Vagina (tissue), 2 donors: Measurements from ENCODE around the gene LTO1. TPM values are rescaled to one million over a fixed set of nuclear protein-coding genes. Genes with fewer than 3 reads are reported as not detected.

Experiments used
- DNase-seq, 2 donors: peaks; one replicate each; pipeline ENCODE4 v3.0.0-alpha.2; 2017; ENCODE audit errors: extremely low spot score in 2 of 2
- H3K27ac ChIP-seq: fragments of 200-600 bp; sonication (generic); one replicate; pipeline ENCODE4 v1.5.1; 2019
- H3K27me3 ChIP-seq: fragments of 200-600 bp; sonication (generic); one replicate; pipeline ENCODE4 v1.5.1; 2019
- H3K36me3 ChIP-seq, 2 donors: fragments of 200-600 bp; sonication (generic); one replicate each; pipeline ENCODE4 v1.5.1; 2017 to 2019
- H3K4me1 ChIP-seq: fragments of 200-600 bp; sonication (generic); one replicate; pipeline ENCODE4 v1.5.1; 2019
- H3K4me3 ChIP-seq, 2 donors: fragments of 200-600 bp; sonication (generic); 1 replicate in 1 of 2; 2 replicates in 1 of 2; pipeline ENCODE4 v1.5.1; 2016 to 2019
- H3K9me3 ChIP-seq: fragments of 200-600 bp; sonication (generic); one replicate; pipeline ENCODE4 v1.5.1; 2019
- POLR2A ChIP-seq, 2 donors: fragments of 450-650 bp; IDR thresholded peaks; one replicate each; pipeline ENCODE4 v1.6.1; 2017; ENCODE audit warnings: antibody characterized with exemption in 2 of 2, mild to moderate bottlenecking in 2 of 2, moderate library complexity in 2 of 2
- POLR2AphosphoS5 ChIP-seq, 2 donors: sonication (generic); formaldehyde crosslinking; IDR thresholded peaks; one replicate each; pipeline ENCODE4 v1.9.0; 2017; ENCODE audit warnings: antibody characterized with exemption in 2 of 2, mild to moderate bottlenecking in 2 of 2, low read depth in 1 of 2; ENCODE audit not compliant: insufficient read depth in 1 of 2
- intact Hi-C: fragments of 100-400 bp; cut with DNase I; formaldehyde crosslinking; loops from one replicate; pipeline ENCODE4 v1.15.1; 2023
- total RNA-seq: library from RNA; depleted of rRNA; stranded (reverse); fragments of >200 nt; gene quantifications from one replicate; pipeline ENCODE4 v1.2.3, GENCODE V29; 2016
- TF ChIP-seq, protein P1 (sequence below), 3 experiments: fragments of 450-650 bp in 2 of 3; fragments of 200-600 bp in 1 of 3; sonication (generic) in 1 of 3; IDR thresholded peaks; one replicate each; pipeline ENCODE4 v1.5.1; 2017 to 2019; ENCODE audit warnings: antibody characterized with exemption in 3 of 3, mild to moderate bottlenecking in 2 of 3, moderate library complexity in 2 of 3

LTO1 gene
- total RNA-seq, 1 donor from 2014 or later, result 15.7 TPM

DNA sequence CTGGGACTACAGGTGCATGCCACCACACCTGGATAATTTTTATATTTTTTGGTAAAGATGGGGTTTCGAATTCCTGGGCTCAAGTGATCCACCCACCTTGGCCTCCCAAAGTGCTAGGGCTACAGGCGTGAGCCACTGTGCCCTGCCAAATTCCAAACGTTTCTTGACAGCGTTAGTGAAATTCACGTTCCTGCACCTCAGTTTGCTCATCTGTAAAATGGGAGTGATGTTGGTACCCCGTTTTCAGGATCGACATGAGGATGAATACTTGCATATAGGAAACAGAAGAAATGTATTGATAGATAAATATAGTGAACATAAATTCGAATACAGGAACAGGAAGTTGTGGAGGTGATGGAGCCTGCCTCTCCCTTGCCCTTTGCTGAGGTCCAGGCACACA is 10.2 kb upstream of the LTO1 start:
- TF ChIP-seq, protein P1, sequence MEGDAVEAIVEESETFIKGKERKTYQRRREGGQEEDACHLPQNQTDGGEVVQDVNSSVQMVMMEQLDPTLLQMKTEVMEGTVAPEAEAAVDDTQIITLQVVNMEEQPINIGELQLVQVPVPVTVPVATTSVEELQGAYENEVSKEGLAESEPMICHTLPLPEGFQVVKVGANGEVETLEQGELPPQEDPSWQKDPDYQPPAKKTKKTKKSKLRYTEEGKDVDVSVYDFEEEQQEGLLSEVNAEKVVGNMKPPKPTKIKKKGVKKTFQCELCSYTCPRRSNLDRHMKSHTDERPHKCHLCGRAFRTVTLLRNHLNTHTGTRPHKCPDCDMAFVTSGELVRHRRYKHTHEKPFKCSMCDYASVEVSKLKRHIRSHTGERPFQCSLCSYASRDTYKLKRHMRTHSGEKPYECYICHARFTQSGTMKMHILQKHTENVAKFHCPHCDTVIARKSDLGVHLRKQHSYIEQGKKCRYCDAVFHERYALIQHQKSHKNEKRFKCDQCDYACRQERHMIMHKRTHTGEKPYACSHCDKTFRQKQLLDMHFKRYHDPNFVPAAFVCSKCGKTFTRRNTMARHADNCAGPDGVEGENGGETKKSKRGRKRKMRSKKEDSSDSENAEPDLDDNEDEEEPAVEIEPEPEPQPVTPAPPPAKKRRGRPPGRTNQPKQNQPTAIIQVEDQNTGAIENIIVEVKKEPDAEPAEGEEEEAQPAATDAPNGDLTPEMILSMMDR (IDR thresholded peaks at IDR 0.05), result no peak
- TF ChIP-seq POLR2AphosphoS5 (IDR thresholded peaks at IDR 0.05; ENCODE audit: insufficient read depth in 1 of 2, low read depth in 1 of 2) (no peak), POLR2A (IDR thresholded peaks at IDR 0.05) (no peak)
- Histone ChIP-seq H3K27ac (no peak overlapping the region), H3K36me3 (no peaks in the 10 kb centered on the region), H3K4me1 (peaks cover 7% of the 10 kb centered on the region), H3K4me3 (no peak overlapping the region), H3K9me3 (no peaks in the 10 kb centered on the region), H3K27me3 (no peaks in the 10 kb centered on the region)
- intact Hi-C loops, result loop anchor here (5.0 kb wide), 1 partner anchor 507 kb away; no protein-coding TSS in a partner anchor
- DNase-seq, result no peak

DNA sequence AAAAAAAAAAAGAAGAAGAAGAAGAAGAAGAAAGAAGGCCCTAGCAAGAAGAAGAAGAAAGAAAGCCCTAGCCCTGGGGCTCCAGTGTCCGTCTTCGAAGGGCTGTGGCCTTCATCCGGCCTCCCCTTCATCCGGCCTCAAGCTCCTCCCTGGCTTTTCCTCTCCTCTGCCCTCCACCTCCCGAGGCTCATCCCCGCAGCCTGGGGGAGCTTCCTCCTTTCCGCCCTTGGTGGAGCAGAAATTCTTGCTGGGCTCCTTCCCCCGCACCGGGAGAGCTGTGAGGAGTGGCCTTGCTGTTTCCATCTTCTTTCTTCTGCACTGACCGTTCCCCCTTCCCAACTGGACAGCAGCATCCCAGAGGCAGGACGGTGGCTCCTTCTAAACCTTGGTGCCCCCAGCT is 9.5 kb upstream of the LTO1 start:
- TF ChIP-seq, protein P1 (IDR thresholded peaks at IDR 0.05), result no peak
- TF ChIP-seq POLR2A (IDR thresholded peaks at IDR 0.05) (no peak), POLR2AphosphoS5 (IDR thresholded peaks at IDR 0.05; ENCODE audit: insufficient read depth in 1 of 2, low read depth in 1 of 2) (no peak)

DNA sequence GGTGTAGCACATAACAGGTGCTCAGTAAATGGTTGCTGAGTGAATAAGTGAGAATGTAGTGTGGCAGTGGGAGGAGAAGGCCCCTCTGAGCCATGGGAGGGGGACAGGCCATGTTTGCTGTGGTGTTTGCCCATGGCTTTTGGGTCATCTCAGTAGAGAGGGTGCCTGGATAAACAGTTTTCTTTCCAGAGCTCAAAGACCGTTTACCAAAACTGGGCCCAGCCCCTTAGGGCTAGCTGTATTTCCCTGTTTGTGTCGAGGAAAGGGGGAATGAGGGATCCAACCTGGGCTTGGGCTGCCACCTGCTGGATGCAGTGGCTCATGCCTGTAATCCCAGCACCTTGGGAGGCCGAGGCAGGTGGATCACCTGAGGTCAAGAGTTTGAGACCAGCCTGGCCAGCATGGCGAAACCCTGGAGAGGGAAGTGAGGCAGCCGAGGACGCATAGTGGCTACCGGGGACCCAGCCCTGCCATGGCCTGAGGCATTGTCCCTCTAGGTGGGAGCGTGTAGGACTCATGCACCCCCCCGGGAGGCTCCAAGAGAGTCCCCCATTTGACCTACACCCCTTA is 8.7 kb upstream of the LTO1 start:
- DNase-seq, result no peak
- Histone ChIP-seq H3K4me1 (peaks cover 7% of the 10 kb centered on the region), H3K27ac (no peak overlapping the region), H3K27me3 (no peaks in the 10 kb centered on the region), H3K36me3 (no peaks in the 10 kb centered on the region), H3K9me3 (no peaks in the 10 kb centered on the region), H3K4me3 (no peak overlapping the region)
- intact Hi-C loops, result no loop called here
- TF ChIP-seq POLR2AphosphoS5 (IDR thresholded peaks at IDR 0.05; ENCODE audit: insufficient read depth in 1 of 2, low read depth in 1 of 2), result no peak
- no peak for TF ChIP-seq POLR2A (IDR thresholded peaks at IDR 0.05)
- TF ChIP-seq, protein P1 (IDR thresholded peaks at IDR 0.05), result no peak

More for the DNA sequence above, 9.5 kb upstream of the LTO1 start:
- no peak overlapping the region for H3K27ac ChIP-seq
- no peak for DNase-seq
- no peak overlapping the region for H3K4me3 ChIP-seq
- H3K9me3 ChIP-seq, result no peaks in the 10 kb centered on the region
- no peaks in the 10 kb centered on the region for H3K27me3 ChIP-seq
- intact Hi-C loops, result loop anchor here (5.0 kb wide), 1 partner anchor 508 kb away; no protein-coding TSS in a partner anchor
- H3K4me1 ChIP-seq, result peaks cover 7% of the 10 kb centered on the region
- no peaks in the 10 kb centered on the region for H3K36me3 ChIP-seq

DNA sequence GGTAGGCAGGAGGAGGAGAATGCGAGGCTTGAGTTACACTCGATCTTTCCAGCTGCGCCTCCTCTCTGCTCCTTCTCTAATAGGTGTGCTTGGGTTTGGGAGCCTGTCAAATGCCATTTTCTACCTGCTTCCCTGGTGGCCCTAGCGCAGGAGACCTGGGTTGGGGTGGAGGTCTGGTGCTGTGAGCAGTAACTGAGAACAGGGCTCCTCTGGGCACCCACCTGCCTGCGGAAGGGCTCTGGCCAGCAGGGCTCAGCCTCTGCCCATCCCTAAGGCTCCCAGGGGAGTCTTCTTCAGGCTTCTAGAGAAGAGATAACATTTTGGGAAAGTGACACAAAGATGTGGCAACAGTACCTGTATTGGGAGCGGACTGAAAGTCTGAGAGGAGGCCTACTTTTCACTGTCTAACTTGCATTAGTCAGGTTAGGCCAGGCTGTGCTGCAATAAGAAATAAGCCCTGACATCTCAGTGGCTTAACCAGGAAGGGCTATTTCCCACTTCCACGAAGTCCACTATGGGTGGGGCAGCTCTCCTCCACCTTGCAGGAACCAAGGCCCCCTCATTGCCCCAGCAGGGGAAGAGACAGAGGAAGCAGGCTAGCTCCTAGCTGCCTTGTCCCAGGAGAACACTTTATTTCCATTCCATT is 7.7 kb upstream of the LTO1 start:
- no peak overlapping the region for H3K4me3 ChIP-seq
- no peak for TF ChIP-seq POLR2A (IDR thresholded peaks at IDR 0.05)

DNA sequence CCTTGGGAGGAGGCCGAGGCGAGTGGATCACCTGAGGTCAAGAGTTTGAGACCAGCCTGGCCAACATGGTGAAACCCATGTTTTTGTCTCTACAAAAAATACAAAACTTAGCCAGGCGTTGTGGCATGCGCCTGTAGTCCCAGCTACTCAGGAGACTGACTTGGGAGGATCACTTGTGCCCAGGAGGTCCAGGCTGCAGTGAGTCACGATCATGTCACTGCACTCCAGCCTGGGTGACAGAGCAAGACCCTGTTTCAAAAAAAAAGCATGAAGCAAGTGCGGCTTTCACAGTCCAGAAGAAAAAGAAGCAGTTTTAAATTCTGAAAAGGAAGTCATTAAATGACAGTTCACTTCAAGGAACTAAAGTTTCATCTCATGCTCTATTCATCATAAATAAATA is 7.1 kb upstream of the LTO1 start:
- Histone ChIP-seq H3K36me3 (no peaks in the 10 kb centered on the region), H3K4me3 (no peak overlapping the region), H3K27ac (no peak overlapping the region), H3K27me3 (no peaks in the 10 kb centered on the region), H3K9me3 (no peaks in the 10 kb centered on the region), H3K4me1 (peaks cover 7% of the 10 kb centered on the region)
- intact Hi-C loops, result no loop called here
- TF ChIP-seq POLR2AphosphoS5 (IDR thresholded peaks at IDR 0.05; ENCODE audit: insufficient read depth in 1 of 2, low read depth in 1 of 2) (no peak), POLR2A (IDR thresholded peaks at IDR 0.05) (no peak)
- TF ChIP-seq, protein P1 (IDR thresholded peaks at IDR 0.05), result no peak
- no peak for DNase-seq

More for the DNA sequence above, 7.7 kb upstream of the LTO1 start:
- intact Hi-C loops, result no loop called here
- no peak overlapping the region for H3K27ac ChIP-seq
- DNase-seq, result no peak
- H3K4me1 ChIP-seq, result peaks cover 7% of the 10 kb centered on the region
- H3K27me3 ChIP-seq, result no peaks in the 10 kb centered on the region
- no peaks in the 10 kb centered on the region for H3K9me3 ChIP-seq
- no peaks in the 10 kb centered on the region for H3K36me3 ChIP-seq
